Stimulated activated CD4-positive, alpha-beta T cell treated with anti-CD3 and anti-CD28 coated beads, Interleukin-1b, Interleukin-23, amount 100 ng/mL, for 4 hours (primary cell): Measurements from ENCODE around the gene CCDC78.

Experiments used
- DNase-seq, 2 donors: peaks; one replicate each; pipeline ENCODE4 v3.0.0-alpha.2; 2020; ENCODE audit warnings: low read depth in 2 of 2

CCDC78 gene

DNA sequence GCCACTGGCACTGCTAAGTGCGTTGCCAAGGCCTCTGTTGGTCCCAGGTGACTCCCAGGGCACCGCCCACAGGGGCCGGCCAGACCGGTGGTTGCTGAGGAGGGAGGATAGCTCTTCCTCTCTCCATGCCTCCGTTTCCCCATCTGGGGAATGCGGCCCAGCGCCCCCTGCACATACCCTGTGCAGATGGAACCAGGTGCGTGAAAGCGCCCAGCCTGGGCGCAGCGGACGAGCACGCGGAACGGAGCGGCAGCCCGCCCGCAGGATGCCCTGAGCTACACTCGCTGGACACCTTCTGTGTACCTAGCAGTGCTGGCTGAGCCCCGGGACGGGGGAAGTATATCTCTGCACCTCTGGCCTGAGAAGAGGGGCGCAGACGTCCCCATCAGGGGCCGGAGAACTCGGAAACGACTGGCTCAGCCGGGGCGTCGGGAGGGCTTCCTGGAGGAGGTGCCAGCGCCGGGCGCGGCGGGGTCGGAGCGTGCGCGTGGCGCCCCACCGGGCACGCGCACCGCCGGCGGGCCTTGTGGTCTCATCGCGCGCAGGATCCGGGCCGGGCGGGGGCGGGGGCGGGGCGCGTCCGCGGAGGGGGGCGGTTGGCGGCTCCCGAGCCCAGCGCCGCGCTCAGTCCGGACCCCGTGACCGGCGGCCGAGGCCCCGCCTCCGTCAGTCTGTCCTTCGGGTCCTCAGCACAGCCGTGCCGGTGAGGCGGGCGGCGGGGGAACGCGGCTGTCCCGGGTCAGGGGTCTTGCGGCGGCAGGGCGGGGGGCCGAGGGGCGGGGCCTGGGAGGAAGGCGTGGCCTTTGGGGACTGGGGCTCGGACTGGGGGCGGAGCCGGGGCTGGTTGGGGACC lies at the start of gene CCDC78, which contains the start of gene HAGHL:
CCDC78 (minus strand) TSS at position 6 of the 853 bp plus-strand sequence. CDS start 76 bp downstream, outside the sequence.
HAGHL (plus strand) TSS at position 669 of the 853 bp plus-strand sequence. CDS start 404 bp downstream, outside the sequence.
- peak in 1 of 2 donors; percentile 61 for DNase-seq

DNA sequence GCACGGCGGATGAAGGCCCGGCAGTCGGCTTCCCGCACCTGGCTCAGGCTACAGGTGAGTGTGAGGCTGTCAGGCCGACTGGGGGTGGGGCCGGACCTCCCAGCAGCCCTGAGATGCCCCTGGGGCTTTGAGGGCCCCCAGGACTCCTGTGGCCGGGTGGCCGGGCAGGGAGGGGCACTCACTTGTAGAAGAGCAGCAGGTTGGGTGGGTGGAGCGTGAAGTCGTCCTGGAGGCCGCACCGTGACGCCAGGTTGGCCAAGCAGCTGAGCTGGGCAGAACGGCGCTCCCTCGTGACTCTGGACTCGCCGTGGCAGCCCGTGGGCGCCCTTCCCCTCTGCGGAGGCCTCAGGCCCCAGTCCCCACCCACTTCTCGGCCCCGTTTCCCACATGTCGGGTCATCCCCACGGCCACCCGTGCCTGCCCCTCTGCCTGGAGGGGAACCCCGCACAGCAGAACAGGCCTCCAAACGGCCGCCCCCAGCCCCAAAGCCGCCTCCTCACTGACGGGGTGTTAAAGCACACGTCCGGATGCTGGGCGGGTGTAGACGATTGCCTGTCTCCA lies 49.1 kb upstream of the CCDC78 start:
- DNase-seq: no peak

DNA sequence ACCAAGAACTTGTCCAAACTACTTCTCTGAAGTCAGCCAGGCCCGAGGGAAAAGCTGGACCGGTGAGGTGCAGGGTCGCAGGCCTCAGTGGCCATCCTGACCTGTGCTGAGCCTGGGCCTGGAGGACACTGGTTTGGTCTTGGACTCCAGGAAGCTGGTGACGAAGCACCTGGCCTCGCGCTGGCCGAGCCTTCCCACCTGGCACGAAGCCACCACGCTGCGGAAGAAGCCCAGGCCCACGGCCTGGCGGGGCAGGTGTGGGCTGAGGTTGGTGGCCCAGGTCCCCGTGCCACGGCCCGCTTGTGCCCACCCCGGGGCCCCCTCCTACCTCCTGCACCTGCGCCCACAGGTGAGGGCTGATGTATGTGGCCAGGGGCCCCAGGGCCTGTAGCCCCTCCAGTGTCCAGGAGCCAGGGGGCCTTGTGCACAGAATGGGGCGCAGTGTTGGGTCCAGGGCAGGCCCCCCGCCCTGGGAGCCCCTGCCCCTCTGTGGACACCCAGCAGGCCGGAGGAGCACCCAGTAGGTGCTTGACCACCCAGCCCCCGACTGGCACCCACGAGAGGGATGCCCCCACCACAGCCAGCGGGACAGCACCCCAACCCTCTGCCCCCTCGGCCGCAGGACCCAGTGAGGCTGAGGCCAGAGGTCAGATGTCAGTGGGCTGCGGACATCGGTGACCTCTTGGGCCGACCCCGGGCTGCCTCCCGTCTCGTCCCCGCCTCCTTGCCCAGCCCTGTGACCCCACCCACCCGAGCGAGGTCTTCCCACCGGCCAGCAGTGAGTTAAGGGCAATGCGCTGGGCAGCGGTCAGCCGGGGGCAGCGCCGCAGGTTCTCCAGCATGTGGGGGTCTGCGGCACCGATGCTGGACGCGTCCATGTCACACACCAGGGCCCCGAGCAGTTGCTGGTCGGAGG lies 48.1 kb upstream of the CCDC78 start:
- no peak for DNase-seq

DNA sequence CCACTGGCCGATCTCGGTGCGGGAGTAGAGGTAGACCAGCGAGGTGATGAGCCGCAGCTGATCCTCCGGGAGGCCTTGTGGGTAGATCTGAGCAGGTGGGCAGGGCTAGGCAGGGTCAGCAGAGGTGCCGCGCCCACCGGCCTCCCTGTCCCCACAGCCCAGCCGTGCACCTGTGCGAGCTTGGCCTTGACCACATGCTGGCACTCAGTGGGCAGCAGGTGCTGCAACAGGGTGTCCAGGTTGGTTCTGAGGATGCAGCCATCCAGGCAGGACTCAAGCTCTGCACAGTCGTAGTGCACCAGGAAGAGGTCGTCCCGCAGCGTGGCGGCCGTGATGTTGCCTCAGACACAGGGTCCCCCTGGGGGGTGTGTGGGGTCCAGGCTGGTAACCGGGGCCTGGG lies 46.7 kb upstream of the CCDC78 start:
- no peak for DNase-seq

DNA sequence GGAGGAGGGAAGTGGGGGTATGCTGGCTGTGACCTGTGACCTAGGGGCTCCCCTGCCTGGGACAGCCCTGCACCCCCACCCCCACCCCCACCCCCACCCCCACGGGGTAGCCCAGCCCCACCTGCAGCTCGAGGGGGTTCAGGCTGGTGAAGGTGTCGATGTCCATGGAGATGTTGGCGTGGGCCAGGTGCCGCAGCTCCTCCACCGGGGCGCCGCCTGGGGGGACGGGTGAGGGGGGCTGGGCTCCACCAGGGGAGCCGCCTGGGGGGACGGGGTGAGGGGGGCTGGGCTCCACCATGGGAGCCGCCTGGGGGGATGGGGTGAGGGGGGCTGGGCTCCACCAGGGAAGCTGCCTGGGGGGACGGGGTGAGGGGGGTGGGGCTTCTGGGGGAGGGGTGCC lies 44.2 kb upstream of the CCDC78 start:
- DNase-seq: no peak

GRCh38 chr16:769934-770333 lies 43.7 kb upstream of the CCDC78 start:
- DNase-seq: no peak

- DNase-seq: no peak
Measured at GRCh38 chr16:769184-769784, 43.0 kb upstream of the CCDC78 start.

DNA sequence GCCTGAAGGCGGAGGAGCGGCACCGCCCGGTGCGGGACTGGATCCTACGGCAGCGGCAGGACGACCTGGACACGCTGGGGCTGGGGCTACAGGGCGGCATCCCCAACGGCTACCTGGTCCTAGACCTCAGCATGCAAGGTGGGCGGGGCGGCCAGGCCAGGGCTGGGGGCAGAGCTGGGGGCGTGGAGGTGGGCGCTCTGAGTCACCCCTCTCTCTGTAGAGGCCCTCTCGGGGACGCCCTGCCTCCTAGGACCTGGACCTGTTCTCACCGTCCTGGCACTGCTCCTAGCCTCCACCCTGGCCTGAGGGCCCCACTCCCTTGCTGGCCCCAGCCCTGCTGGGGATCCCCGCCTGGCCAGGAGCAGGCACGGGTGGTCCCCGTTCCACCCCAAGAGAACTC lies 42.2 kb upstream of the CCDC78 start:
- DNase-seq: no peak

DNA sequence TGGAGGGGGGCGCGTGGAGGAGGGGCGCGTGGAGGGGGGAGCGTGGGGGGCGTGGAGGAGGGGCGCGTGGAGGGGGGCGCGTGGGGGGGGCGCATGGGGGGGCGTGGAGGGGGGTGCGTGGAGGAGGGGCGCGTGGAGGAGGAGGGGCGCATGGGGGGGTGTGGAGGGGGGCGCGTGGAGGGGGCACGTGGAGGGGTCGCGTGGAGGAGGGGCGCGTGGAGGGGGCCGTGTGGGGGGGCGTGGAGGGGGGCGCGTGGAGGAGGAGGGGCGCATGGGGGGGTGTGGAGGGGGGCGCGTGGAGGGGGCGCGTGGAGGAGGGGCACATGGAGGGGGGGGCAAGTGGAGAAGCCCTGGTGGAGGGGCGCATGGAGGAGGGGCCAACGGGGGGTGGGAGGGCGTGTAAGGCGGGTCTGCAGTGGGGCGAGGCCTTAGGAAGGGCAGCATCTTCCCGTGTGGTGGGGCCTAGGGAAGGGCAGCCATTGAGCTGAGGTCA lies 41.5 kb upstream of the CCDC78 start:
- no peak for DNase-seq

DNA sequence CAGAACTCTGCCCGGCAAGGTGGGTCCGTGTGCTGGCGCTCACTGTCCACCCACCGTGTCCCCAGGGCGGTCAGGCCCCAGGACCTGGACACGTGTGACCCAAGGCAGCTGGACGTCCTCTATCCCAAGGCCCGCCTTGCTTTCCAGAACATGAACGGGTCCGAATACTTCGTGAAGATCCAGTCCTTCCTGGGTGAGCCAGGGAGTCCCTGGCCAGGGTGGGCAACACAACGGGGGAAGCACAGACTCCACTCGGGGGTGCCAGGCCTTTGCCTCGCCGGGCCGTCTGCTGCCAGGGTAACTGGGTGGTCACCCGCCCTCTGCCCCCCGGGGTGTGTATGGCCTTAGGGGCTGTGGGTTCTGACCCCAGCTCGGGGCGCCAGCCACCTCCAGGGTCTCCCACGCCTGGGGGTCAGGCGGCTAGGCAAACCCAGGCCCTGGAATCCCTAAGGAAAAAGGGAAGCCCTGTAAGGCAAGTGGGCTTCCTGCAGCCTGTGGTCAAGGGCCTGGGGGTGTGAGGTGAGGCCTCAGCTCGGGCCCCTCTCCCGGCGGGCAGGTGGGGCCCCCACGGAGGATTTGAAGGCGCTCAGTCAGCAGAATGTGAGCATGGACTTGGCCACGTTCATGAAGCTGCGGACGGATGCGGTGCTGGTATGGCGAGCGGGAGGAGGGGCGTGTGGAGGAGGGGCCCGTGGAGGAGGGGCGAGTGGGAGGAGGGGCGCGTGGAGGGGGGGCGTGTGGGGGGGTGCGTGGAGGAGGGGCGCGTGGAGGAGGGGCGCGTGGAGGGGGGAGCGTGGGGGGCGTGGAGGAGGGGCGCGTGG lies 40.8 kb upstream of the CCDC78 start:
- DNase-seq: no peak

GRCh38 chr16:766008-766819 lies 40.0 kb upstream of the CCDC78 start:
- no peak for DNase-seq

DNA sequence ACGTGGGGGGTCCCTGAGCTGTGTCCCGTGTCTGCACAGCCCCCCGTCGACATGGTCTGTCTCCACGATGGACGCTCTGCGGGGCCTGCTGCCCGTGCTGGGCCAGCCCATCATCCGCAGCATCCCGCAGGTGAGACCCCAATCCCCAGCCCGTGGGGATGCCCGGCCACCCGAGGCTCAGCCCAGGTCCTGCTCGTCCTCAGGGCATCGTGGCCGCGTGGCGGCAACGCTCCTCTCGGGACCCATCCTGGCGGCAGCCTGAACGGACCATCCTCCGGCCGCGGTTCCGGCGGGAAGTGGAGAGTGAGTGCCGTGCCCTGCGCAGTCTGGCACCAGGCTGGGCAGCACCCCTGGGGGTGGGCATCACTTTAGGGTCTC lies 39.2 kb upstream of the CCDC78 start:
- DNase-seq: no peak

GRCh38 chr16:764848-765487 lies 38.7 kb upstream of the CCDC78 start:
- no peak for DNase-seq

- DNase-seq: no peak
Measured at GRCh38 chr16:764184-764750, 38.0 kb upstream of the CCDC78 start.

DNA sequence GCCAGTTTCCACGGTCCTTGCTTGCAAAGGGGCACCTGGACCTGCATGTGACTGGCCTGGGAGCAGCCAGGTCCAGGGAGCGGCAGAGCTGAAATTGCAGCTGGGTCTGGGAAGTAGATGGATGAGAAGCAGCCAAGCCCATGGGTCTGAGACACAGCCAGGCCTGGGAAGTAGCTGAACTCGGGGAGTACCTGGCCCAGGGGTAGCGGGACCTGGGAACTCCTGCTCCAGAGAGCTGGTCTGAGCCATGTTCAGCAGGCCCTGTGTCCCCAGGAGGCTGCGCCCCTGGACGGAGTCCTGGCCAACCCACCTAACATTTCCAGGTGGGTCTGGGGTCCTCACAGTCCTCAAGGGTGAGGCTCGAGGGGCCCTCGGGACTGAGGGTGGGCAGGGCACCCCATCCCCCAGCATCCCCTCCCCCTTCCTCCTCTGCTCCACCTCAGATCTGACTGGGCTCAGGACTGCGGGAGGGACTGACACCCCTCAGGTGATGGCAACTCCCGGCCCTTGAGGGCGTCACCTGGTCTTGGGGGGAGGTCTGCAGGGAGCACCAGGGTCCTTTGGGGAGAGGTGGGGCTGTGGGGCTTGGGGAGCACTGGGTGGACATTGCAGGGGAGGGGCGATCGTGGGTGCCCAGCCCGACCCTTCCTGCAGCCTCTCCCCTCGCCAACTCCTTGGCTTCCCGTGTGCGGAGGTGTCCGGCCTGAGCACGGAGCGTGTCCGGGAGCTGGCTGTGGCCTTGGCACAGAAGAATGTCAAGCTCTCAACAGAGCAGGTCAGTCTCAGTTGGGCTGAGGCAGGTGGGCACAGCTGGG lies 37.3 kb upstream of the CCDC78 start:
- DNase-seq: no peak

- no peak for DNase-seq
Measured at GRCh38 chr16:762595-763268, 36.5 kb upstream of the CCDC78 start.

DNA sequence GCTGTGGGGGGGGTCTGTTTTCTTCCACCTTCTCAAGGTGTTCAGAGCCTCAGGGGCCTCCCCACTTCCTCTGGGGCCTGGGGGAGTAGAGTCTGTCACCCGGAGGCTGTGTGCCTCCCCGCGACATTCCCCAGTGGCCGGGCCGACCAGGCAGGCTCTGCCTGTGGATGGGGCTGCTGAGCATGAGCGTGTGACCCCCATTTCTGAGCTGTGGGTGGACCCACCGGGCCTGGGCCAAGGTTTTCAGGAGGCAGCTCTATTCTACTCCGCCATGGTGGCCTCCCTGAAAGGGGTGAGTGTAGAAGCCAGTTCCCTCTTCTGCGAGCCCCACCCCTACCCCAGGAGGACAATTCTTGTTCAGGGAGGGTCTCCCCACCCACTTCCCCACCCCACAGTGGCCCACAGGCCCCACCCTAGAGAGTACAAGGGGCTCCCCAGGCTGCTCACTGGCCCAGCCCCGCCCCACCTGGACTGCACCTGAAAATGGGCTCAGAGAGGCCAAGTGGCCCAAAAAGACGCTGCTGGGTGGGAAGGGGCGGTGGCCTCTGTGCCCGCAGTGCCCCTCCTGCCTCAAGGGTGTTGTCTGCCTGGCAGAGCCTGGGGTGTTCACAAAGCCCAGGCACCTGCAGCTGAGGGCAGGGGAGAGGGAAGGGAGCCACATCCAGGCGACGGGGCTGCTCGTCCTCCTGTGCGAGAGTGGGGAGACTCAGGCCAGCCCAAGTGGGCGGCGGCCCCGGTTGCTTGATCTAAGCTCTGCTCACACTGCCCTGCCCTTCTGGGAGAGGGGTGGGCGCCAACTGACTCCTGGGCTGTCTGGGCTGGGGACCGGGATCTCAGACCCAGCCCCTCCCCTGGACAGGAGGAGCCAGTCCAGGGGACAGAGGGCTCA lies 35.6 kb upstream of the CCDC78 start:
- DNase-seq: no peak
